Caco-2 (cell line): ENCODE measurements around the gene NUP133. TPM values are rescaled to one million over a fixed set of nuclear protein-coding genes. Genes with fewer than 3 reads are reported as not detected.

ENCODE experiments used
- BruUV-seq: library from RNA; stranded (reverse); fragments of 400-500 nt; replicated peaks from 2 replicates; lab custom pipeline; 2021; lab: Mats Ljungman, UMichigan
- CTCF ChIA-PET: fragments of 300-600 bp; sonication (Branson Sonifier 250); formaldehyde crosslinking; loops from one replicate; lab custom pipeline; 2022; ENCODE audit warnings: antibody characterized with exemption; lab: Charles Lee
- POLR2A ChIA-PET: fragments of 300-600 bp; sonication (Branson Sonifier 250); formaldehyde crosslinking; loops from one replicate; lab custom pipeline; 2022; ENCODE audit warnings: antibody characterized with exemption; lab: Charles Lee
- DNase-seq, 2 experiments: peaks; one replicate each; pipeline versions ENCODE4 v3.0.0 to v3.0.0-alpha.2; 2020 to 2022
- H3K27me3 ChIP-seq: replicated peaks from 2 replicates; pipeline ENCODE4 v1.6.0; 2011; ENCODE audit warnings: low read length; ENCODE audit not compliant: control insufficient read depth, insufficient read depth
- H3K36me3 ChIP-seq: 2 replicates; pipeline ENCODE4 v1.5.1; 2011; ENCODE audit warnings: low read length; ENCODE audit not compliant: control insufficient read depth, insufficient read depth
- H3K4me1 ChIP-seq: fragments of 250-450 bp; sonication (Bioruptor Pico); 2 replicates; pipeline ENCODE4 v1.5.1; 2020; ENCODE audit warnings: mild to moderate bottlenecking
- H3K4me3 ChIP-seq: 2 replicates; pipeline ENCODE4 v1.5.1; 2011; ENCODE audit warnings: low read depth, mild to moderate bottlenecking, control low read depth, low read length
- H3K9me3 ChIP-seq: fragments of 250-450 bp; sonication (Bioruptor Pico); 2 replicates; pipeline ENCODE4 v1.5.1; 2020; ENCODE audit warnings: mild to moderate bottlenecking, moderate library complexity
- H3K27ac Mint-ChIP-seq: one replicate; pipeline ENCODE4 v1.8.0; 2022; ENCODE audit warnings: mixed read lengths; ENCODE audit not compliant: unreplicated experiment
- H3K27me3 Mint-ChIP-seq: one replicate; pipeline ENCODE4 v1.8.0; 2022; ENCODE audit warnings: mixed read lengths; ENCODE audit not compliant: insufficient read depth, unreplicated experiment
- H3K36me3 Mint-ChIP-seq: one replicate; pipeline ENCODE4 v1.8.0; 2022; ENCODE audit warnings: mild to moderate bottlenecking, mixed read lengths; ENCODE audit not compliant: insufficient read depth, unreplicated experiment
- H3K4me1 Mint-ChIP-seq: one replicate; pipeline ENCODE4 v1.8.0; 2022; ENCODE audit warnings: low read depth, mixed read lengths; ENCODE audit not compliant: unreplicated experiment
- H3K4me3 Mint-ChIP-seq: one replicate; pipeline ENCODE4 v1.8.0; 2022; ENCODE audit warnings: mild to moderate bottlenecking, moderate library complexity, mixed read lengths; ENCODE audit not compliant: unreplicated experiment
- H3K9me3 Mint-ChIP-seq: one replicate; pipeline ENCODE4 v1.8.0; 2022; ENCODE audit warnings: mixed read lengths; ENCODE audit not compliant: unreplicated experiment
- CTCF ChIP-seq, 2 experiments: fragments of 200-600 bp in 1 of 2; IDR thresholded peaks; 1 replicate in 1 of 2; 2 replicates in 1 of 2; pipeline versions ENCODE4 v1.5.1 to v1.8.0; 2011 to 2022; ENCODE audit warnings: antibody characterized with exemption in 1 of 2, control low read depth in 1 of 2, inconsistent platforms in 1 of 2, low read depth in 1 of 2, low read length in 1 of 2, mild to moderate bottlenecking in 1 of 2, moderate library complexity in 1 of 2; ENCODE audit not compliant: insufficient read depth in 1 of 2, severe bottlenecking in 1 of 2, unreplicated experiment in 1 of 2
- intact Hi-C: fragments of 100-400 bp; cut with micrococcal nuclease; formaldehyde crosslinking; loops from one replicate; pipeline ENCODE4 v1.10.0; 2022; ENCODE audit not compliant: unreplicated experiment
- total RNA-seq: library from RNA; stranded (reverse); gene quantifications from 2 replicates; pipeline ENCODE4 v1.2.3, GENCODE V29; 2022

NUP133 gene
- total RNA-seq, 1 experiment from 2014 or later = 54.5 TPM

- Histone ChIP-seq H3K4me1 (no peaks in the 10 kb centered on the region), H3K36me3 (no peaks in the 10 kb centered on the region), H3K4me3 (no peak overlapping the region), H3K27me3 (no peaks in the 10 kb centered on the region), H3K9me3 (no peaks in the 10 kb centered on the region)
- H3K27me3 Mint-ChIP-seq = no peaks in the 10 kb centered on the region
- H3K4me1 Mint-ChIP-seq = no peaks in the 10 kb centered on the region
- CTCF ChIA-PET = interaction anchor here (0.6 to 1.0 kb wide), 2 partner anchors 15 to 29 kb away, joined by 3 read pairs; partner anchors contain the start of gene ABCB10
- POLR2A ChIA-PET = no interaction called here
- intact Hi-C loops = no loop called here
- no TSS peak for BruUV-seq
- peaks cover 72% of the 10 kb centered on the region for H3K36me3 Mint-ChIP-seq
- TF ChIP-seq CTCF (IDR thresholded peaks at IDR 0.05; ENCODE audit: insufficient read depth in 1 of 2, low read depth in 1 of 2, low read length in 1 of 2, severe bottlenecking in 1 of 2, unreplicated experiment in 1 of 2) = no peak
- H3K9me3 Mint-ChIP-seq = no peaks in the 10 kb centered on the region
- DNase-seq = no peak
- no peak overlapping the region for H3K27ac Mint-ChIP-seq
- no peak overlapping the region for H3K4me3 Mint-ChIP-seq
Measured at GRCh38 chr1:229529639-229530038, 21.5 kb upstream of the NUP133 start.

- H3K4me1 Mint-ChIP-seq = no peaks in the 10 kb centered on the region
- Histone ChIP-seq H3K9me3 (no peaks in the 10 kb centered on the region), H3K4me1 (no peaks in the 10 kb centered on the region), H3K36me3 (no peaks in the 10 kb centered on the region), H3K27me3 (no peaks in the 10 kb centered on the region), H3K4me3 (no peak overlapping the region)
- no peaks in the 10 kb centered on the region for H3K27me3 Mint-ChIP-seq
- BruUV-seq = no TSS peak
- ChIA-PET CTCF (no interaction called here), POLR2A (no interaction called here)
- TF ChIP-seq CTCF (IDR thresholded peaks at IDR 0.05; ENCODE audit: insufficient read depth in 1 of 2, low read depth in 1 of 2, low read length in 1 of 2, severe bottlenecking in 1 of 2, unreplicated experiment in 1 of 2) = no peak
- intact Hi-C loops = no loop called here
- no peak overlapping the region for H3K4me3 Mint-ChIP-seq
- no peak for DNase-seq
- peaks cover 66% of the 10 kb centered on the region for H3K36me3 Mint-ChIP-seq
- no peaks in the 10 kb centered on the region for H3K9me3 Mint-ChIP-seq
- H3K27ac Mint-ChIP-seq = no peak overlapping the region
Measured at GRCh38 chr1:229526695-229527094, 18.6 kb upstream of the NUP133 start.

- Histone ChIP-seq H3K4me1 (no peaks in the 10 kb centered on the region), H3K9me3 (no peaks in the 10 kb centered on the region), H3K4me3 (no peak overlapping the region), H3K27me3 (no peaks in the 10 kb centered on the region), H3K36me3 (no peaks in the 10 kb centered on the region)
- DNase-seq = no peak
- CTCF ChIA-PET = no interaction called here
- no peaks in the 10 kb centered on the region for H3K9me3 Mint-ChIP-seq
- peaks cover 53% of the 10 kb centered on the region for H3K36me3 Mint-ChIP-seq
- H3K4me3 Mint-ChIP-seq = no peak overlapping the region
- H3K4me1 Mint-ChIP-seq = no peaks in the 10 kb centered on the region
- intact Hi-C loops = no loop called here
- no peak for TF ChIP-seq CTCF (IDR thresholded peaks at IDR 0.05; ENCODE audit: insufficient read depth in 1 of 2, low read depth in 1 of 2, low read length in 1 of 2, severe bottlenecking in 1 of 2, unreplicated experiment in 1 of 2)
- H3K27me3 Mint-ChIP-seq = no peaks in the 10 kb centered on the region
- BruUV-seq = no TSS peak
- H3K27ac Mint-ChIP-seq = no peak overlapping the region
- POLR2A ChIA-PET = no interaction called here
Measured at GRCh38 chr1:229523052-229523451, 14.9 kb upstream of the NUP133 start.
